Prostate gland (tissue), 2 donors: ENCODE measurements around the gene KIF18B. TPM values are rescaled to one million over a fixed set of nuclear protein-coding genes. Genes with fewer than 3 reads are reported as not detected.

Experiments
- DNase-seq: peaks from one replicate; pipeline ENCODE4 v3.0.0-alpha.2; 2019; ENCODE audit warnings: low spot score
- H3K27ac ChIP-seq, 2 donors: fragments of 200-600 bp; sonication (generic); 2 replicates each; pipeline ENCODE4 v1.5.1; 2017 to 2019
- H3K27me3 ChIP-seq: fragments of 200-600 bp; sonication (generic); replicated peaks from 2 replicates; pipeline ENCODE4 v1.5.1; 2019; ENCODE audit not compliant: insufficient read depth
- H3K36me3 ChIP-seq, 2 donors: fragments of 200-600 bp; sonication (generic); 1 replicate in 1 of 2; 2 replicates in 1 of 2; pipeline versions ENCODE4 v1.5.1 to v1.8.1; 2017 to 2019
- H3K4me1 ChIP-seq: fragments of 200-600 bp; sonication (generic); replicated peaks from 2 replicates; pipeline ENCODE4 v1.5.1; 2019
- H3K4me3 ChIP-seq, 2 donors: fragments of 200-600 bp; sonication (generic); 2 replicates each; pipeline ENCODE4 v1.5.1; 2017 to 2019
- H3K9me3 ChIP-seq: fragments of 200-600 bp; sonication (generic); 2 replicates; pipeline ENCODE4 v1.5.1; 2017
- POLR2A ChIP-seq: fragments of 450-650 bp; IDR thresholded peaks from one replicate; pipeline ENCODE4 v1.6.1; 2016; ENCODE audit warnings: antibody characterized with exemption, mild to moderate bottlenecking
- POLR2AphosphoS5 ChIP-seq: sonication (generic); formaldehyde crosslinking; IDR thresholded peaks from one replicate; pipeline ENCODE4 v1.6.1; 2017; ENCODE audit warnings: antibody characterized with exemption
- WGBS: methylation state at CpG from one replicate; pipeline ENCODE4 v1.1.5; 2018; 5-methylcytosine and 5-hydroxymethylcytosine counted together
- intact Hi-C: fragments of 100-400 bp; cut with DNase I; formaldehyde crosslinking; loops from one replicate; pipeline ENCODE4 v1.14.2; 2022
- total RNA-seq, 2 donors: library from RNA; depleted of rRNA; stranded (reverse); fragments of >200 nt; gene quantifications; one replicate each; pipeline ENCODE4 v1.1.0, GENCODE V29; 2016
- TF ChIP-seq, protein P1 (sequence below), 4 experiments: fragments of 200-600 bp in 2 of 4; fragments of 450-650 bp in 2 of 4; sonication (generic) in 2 of 4; IDR thresholded peaks; 1 replicate in 3 of 4; 2 replicates in 1 of 4; pipeline ENCODE4 v1.5.1; 2016 to 2019; ENCODE audit warnings: antibody characterized with exemption in 4 of 4, mild to moderate bottlenecking in 2 of 4, moderate library complexity in 2 of 4

The KIF18B gene
- total RNA-seq, 2 donors from 2014 or later: 1.8 to 2.5 TPM

DNA sequence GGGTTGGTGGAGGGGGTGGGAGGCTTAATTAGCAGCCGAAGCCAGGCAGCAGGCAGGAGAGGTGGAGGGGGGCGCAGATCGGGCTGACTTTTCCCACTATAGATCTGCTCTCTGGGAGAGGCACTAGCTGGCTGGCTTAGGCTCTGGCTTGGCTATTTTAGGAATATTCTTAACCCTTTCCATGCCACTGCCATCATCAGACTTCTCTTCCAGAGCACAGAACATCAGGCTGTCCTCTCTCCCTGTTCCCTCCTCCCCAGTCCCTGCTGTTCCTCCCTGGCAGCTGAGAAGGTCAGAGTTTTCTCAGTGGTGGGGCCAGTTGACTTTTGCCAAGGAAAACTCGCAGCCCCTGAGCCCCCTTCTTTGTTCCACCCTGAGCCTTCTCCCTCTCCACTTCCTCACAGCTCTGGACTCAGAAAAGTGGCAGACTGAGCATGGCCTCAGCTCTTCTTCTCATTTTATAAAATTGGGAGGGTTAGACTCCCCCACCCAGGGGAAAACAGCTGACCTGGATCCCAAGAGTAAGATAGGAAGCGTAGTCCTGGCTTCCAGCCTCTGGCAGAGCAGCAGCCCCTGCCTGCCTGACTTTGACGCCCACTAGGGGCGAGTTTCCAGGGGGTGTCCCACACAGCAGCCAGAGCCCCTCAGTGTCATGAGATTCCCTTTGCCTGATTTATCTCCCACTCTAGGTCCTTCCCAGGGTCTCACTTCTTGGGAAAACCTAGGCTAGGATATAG lies 30.4 kb upstream of the KIF18B start:
- Histone ChIP-seq H3K4me3 (no peak overlapping the region), H3K9me3 (no peaks in the 10 kb centered on the region), H3K27ac (peak overlapping the region; percentile 36 to 53), H3K27me3 (no peaks in the 10 kb centered on the region), H3K4me1 (no peaks in the 10 kb centered on the region), H3K36me3 (no peaks in the 10 kb centered on the region)
- TF ChIP-seq, protein P1, sequence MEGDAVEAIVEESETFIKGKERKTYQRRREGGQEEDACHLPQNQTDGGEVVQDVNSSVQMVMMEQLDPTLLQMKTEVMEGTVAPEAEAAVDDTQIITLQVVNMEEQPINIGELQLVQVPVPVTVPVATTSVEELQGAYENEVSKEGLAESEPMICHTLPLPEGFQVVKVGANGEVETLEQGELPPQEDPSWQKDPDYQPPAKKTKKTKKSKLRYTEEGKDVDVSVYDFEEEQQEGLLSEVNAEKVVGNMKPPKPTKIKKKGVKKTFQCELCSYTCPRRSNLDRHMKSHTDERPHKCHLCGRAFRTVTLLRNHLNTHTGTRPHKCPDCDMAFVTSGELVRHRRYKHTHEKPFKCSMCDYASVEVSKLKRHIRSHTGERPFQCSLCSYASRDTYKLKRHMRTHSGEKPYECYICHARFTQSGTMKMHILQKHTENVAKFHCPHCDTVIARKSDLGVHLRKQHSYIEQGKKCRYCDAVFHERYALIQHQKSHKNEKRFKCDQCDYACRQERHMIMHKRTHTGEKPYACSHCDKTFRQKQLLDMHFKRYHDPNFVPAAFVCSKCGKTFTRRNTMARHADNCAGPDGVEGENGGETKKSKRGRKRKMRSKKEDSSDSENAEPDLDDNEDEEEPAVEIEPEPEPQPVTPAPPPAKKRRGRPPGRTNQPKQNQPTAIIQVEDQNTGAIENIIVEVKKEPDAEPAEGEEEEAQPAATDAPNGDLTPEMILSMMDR (IDR thresholded peaks at IDR 0.05): no peak
- TF ChIP-seq POLR2AphosphoS5 (no peak), POLR2A (no peak)
- no peak for DNase-seq
- intact Hi-C loops: no loop called here
- WGBS: 53% methylated on average over 7 of the region's 7 CpGs

DNA sequence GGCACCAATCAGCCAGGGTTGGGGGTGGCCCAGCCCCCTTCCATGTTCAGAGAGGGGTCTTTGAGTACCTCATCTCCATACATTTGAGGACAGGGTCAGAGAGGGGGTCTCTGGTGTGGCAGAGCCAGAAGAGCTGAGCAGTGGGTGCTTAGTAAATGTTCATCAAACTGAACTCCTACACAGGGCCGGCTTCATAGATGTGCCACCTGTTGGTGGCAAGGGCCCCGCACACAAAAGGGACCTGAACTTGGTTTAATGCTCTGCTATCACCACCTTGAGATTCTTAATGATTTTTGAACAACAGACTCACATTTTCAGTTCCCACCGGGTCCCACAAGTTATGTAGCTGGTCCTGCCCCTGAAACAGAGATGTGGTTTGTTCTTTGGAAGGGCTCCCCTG lies 29.5 kb upstream of the KIF18B start:
- intact Hi-C loops: no loop called here
- no peak overlapping the region for H3K4me3 ChIP-seq
- WGBS: 72% methylated on average over 3 of the region's 3 CpGs
- peak overlapping the region in 1 of 2 donors; percentile 36 for H3K27ac ChIP-seq
- no peaks in the 10 kb centered on the region for H3K4me1 ChIP-seq
- H3K9me3 ChIP-seq: no peaks in the 10 kb centered on the region
- H3K36me3 ChIP-seq: no peaks in the 10 kb centered on the region
- H3K27me3 ChIP-seq: no peaks in the 10 kb centered on the region
- no peak for TF ChIP-seq POLR2A
- TF ChIP-seq, protein P1 (IDR thresholded peaks at IDR 0.05): no peak
- no peak for TF ChIP-seq POLR2AphosphoS5
- DNase-seq: no peak

DNA sequence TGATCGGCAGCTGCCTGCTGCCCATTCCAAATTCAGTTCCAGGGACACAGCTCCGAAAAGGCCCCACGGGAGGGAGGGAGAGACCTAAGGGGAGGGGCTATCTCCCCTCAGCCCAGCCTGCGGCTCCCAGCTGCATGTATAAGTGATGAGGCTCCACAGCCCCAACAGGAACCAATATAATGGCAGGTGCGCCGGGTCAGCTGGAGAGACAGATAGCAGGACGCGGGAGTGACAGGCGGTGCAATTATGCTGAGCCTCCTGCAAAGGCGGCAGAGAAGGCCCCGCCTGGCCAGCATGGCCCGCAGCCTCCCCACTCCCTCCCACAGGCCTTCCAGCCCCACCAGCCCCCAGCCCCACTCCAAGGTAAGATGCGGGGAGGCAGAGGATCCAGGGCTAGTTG lies 28.6 kb upstream of the KIF18B start:
- H3K9me3 ChIP-seq: no peaks in the 10 kb centered on the region
- no peak overlapping the region for H3K4me3 ChIP-seq
- no peak for DNase-seq
- H3K36me3 ChIP-seq: no peaks in the 10 kb centered on the region
- intact Hi-C loops: no loop called here
- TF ChIP-seq POLR2AphosphoS5: no peak
- TF ChIP-seq POLR2A: no peak
- TF ChIP-seq, protein P1 (IDR thresholded peaks at IDR 0.05): no peak
- WGBS: 60% methylated on average over 13 of the region's 13 CpGs
- H3K27me3 ChIP-seq: no peaks in the 10 kb centered on the region
- no peaks in the 10 kb centered on the region for H3K4me1 ChIP-seq
- no peak overlapping the region for H3K27ac ChIP-seq

DNA sequence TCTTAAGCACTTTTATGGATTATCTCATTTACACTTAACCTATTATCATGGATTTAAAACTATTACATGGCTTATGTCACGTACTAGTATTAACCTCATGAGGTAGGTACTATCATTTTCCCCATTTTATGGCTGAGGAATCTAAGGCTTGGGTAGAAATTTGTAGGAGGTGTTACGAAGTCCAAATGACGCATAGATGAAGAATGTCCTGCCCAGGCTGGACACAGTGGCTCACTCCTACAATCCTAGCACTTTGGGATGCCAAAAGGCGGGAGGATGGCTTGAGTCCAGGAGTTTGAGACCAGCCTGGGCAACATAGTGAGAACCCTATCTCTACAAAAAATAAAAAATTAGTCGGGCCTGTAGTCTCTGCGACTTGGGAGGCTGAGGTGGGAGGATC lies 25.4 kb upstream of the KIF18B start:
- Histone ChIP-seq H3K4me1 (no peaks in the 10 kb centered on the region), H3K27ac (no peak overlapping the region), H3K27me3 (no peaks in the 10 kb centered on the region), H3K36me3 (no peaks in the 10 kb centered on the region), H3K9me3 (no peaks in the 10 kb centered on the region), H3K4me3 (no peak overlapping the region)
- no peak for DNase-seq
- TF ChIP-seq POLR2AphosphoS5 (no peak), POLR2A (no peak)
- TF ChIP-seq, protein P1 (IDR thresholded peaks at IDR 0.05): no peak
- intact Hi-C loops: no loop called here
- 87% methylated on average over 6 of the region's 6 CpGs for WGBS
